DND-41 (cell line): ENCODE measurements around the gene PDE8A.

ENCODE experiments used
- CTCF ChIP-seq: IDR thresholded peaks from 2 replicates; pipeline ENCODE4 v1.5.1; 2012; ENCODE audit warnings: borderline replicate concordance, low read length, moderate library complexity, mild to moderate bottlenecking; ENCODE audit not compliant: poor library complexity, severe bottlenecking; ENCODE audit errors: extremely low read depth
- EZH2 ChIP-seq: IDR thresholded peaks from 3 replicates; pipeline ENCODE4 v1.6.1; 2012; ENCODE audit warnings: borderline replicate concordance, low read depth, mild to moderate bottlenecking, moderate library complexity, low read length, inconsistent platforms; ENCODE audit not compliant: severe bottlenecking

GRCh38 chr15:84985158-84985557 is 3.5 kb downstream of the PDE8A start:
- TF ChIP-seq CTCF = no peak
- no peak for TF ChIP-seq EZH2
